Stimulated activated CD8-positive, alpha-beta memory T cell treated with anti-CD3 and anti-CD28 coated beads, Interleukin-12 subunit alpha, Interleukin-12 subunit beta, amount 100 ng/mL, for 4 hours (primary cell): ENCODE results near the gene CCDC69.
"Not testable (repeated sequence)": the region's sequence is repeated elsewhere in the genome, so short reads cannot be mapped to it uniquely, and the experiment has no call there.

Source experiments
- DNase-seq: peaks from one replicate; pipeline ENCODE4 v3.0.0-alpha.2; 2020; ENCODE audit warnings: low read depth

CCDC69 gene

DNA sequence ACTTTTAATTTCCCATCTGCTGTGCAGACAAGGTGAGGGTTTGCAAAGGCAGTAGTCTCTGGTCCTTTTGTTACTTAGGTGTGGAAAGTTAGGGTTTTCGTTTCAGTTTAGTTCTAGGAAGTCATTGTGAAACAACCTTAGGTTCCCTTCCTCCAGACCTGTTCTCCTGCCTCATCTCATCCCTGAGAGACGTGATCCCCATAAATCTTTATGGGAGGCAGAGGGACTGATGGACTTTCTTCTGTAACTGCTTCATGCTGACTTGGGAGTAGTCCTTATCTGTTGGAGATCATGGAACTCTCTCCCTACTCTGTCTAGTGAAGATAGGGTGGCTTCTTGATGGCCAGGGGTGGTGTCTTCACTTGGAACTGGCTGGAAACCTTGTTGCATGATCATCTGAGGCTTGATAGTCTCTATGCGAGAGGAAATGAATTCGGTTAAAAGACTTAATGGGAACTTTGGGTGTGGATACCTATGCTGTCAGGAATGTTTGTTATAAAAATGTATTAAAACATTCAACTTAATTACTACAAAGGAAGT is 21.9 kb upstream of the CCDC69 start:
- DNase-seq, result no peak

DNA sequence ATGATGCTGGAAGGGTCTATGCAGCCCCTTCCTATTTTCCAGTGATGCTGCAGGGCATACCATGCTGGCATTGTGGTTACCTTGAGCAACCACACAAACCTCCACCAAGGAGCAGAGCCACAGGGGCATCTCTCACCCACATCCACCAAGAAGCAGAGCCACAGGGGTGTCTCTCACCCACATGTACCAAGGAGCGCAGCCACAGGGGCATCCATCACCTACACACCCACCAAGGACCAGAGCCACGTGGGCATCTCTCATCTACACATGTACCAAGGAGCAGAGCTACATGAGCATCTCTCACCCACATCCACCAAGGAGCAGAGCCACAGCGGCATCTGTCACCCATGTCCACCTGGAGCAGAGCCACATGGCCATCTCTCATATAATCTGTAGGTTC is 20.3 kb upstream of the CCDC69 start:
- DNase-seq, result no peak

DNA sequence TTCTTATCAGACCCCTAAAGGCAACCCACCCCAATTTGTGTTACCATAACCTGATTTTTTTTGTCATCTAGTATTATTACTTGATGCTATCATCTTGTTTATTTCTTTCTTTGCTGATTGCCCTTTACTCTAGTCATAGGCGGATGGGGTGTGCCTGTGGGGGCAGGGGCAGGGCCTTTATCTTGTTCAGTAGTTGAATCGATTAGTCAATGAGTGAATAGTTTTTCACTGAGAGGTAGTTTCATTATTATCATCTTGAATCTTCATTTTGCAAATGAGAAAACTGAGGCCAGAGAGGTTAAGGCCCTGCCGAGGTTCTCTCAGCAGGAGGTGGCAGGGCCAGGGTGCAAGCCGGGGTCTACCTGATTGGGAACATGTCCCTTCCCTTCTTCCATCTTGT is 19.7 kb upstream of the CCDC69 start:
- no peak for DNase-seq

DNA sequence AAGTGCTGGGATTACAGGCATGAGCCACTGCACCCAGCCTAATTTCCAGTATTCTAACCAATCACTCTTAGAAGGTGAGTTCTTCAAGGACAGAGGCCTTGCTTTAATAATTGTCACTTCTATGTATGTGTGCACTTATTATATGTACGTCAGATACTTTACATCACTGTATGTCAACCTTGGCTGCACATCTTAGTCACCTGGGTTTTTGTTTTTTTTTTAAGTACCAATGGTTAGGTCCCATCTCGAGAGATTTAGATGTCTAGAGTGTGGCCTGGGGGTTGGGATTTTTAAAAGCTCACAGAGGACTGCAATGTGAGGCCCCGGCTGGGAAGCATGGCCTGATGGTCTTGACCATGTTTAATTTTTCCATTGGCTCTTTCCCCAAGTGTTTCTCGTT is 19.2 kb upstream of the CCDC69 start:
- no peak for DNase-seq

DNA sequence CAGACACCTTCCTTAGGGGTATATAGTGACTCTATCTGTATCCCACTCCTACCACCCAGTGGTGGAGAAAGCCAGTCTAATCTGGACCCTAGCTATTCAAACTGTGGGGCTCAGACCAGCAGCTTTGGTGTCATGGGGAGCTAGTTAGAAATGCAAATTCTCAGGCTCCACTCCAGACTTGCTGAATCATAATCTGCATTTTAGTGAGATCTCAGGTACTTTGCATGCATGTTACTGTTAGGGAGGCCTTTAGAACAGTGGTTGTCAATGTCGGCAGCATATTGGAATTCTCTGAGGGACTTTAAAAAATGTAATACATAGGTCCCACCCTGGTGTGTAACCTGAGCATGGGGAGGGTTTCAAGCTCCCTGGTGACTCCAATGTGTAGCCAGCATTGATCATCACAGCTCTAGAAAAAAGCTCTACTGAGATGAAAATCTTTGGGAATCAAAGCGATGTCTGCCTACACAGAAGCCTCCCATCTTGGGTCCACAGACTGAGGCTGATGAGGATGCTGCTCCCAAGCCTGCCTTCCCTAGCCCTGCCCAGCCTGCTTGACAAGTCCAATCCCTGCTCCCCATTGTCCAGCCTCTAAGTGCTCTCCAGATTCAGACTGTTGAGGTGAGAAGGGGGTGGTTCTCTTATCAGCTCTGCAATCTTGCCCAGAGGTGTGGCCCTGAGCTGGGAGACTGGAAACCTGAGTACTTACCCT is 17.2 kb upstream of the CCDC69 start:
- DNase-seq, result no peak

DNA sequence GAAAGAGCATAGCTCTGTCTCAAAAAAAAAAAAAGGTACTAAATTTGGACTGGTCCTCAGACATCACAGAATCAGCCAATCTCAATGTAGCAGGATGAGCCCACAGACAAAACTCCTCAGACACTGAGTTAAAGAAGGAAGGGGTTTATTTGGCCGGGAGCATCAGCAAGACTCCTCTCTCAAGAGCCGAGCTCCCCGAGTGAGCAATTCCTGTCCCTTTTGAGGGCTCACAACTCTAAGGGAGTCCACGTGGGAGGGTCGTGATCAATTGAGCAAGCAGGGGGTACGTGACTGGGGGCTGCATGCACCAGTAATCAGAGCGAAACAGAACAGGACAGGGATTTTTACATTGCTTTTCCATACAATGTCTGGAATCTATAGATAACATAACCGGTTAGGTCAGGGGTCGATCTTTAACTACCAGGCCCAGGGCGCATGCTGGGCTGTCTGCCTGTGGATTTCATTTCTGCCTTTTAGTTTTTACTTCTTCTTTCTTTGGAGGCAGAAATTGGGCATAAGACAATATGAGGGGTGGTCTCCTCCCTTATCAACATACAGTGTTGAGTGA is 16.5 kb upstream of the CCDC69 start:
- not testable (repeated sequence) for DNase-seq

DNA sequence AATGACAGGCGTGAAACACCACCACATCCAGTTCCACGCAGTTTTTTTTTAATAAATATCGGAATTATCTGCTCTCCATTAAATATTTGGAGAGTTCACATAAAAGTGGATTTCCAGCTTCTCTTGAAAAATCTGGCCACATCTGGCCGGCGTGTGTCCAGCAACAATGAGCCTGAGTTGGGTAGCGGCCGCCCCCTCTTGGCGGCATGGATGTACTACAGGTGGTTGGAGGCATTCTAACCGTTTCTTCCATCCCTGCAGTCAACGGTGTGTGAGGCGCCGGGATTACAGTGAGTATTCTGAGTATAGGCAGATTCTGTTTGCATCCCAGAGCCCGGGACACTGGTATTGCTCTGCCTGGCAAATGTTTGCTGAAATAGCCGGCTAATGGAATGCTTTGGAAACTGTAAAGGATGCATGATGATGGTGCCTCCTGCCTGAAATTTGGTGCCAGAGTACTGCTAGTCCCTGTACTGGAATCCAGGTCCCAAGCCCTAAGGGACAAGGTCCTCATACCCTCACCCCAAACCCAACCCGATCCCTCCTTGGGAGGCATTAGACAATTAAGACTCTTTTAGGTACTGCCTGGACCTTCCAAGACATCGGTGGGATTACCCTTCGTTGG is 15.5 kb upstream of the CCDC69 start:
- peak; percentile 29 for DNase-seq

DNA sequence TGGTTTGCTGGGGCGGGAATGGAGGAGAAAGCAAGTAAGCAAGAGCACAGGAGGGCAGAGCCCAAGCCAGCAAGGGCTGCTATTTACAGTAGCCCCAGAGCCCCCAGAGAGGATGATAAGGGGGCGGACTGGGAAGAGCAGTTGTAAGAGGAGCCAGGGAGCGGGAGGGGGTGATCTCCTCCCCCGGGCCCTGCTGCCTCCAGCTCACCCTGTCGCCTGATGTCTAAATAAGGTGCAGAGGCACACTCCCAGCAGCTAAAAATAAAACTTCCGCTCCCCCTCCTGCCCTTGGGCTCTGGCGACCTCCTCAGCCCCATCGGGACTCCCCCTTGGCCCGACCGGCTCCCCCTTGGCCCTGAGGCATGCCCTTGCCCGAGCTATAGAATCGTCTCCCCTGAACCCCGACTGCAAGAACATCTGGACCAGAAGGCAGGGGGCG is 14.4 kb upstream of the CCDC69 start:
- no peak for DNase-seq

DNA sequence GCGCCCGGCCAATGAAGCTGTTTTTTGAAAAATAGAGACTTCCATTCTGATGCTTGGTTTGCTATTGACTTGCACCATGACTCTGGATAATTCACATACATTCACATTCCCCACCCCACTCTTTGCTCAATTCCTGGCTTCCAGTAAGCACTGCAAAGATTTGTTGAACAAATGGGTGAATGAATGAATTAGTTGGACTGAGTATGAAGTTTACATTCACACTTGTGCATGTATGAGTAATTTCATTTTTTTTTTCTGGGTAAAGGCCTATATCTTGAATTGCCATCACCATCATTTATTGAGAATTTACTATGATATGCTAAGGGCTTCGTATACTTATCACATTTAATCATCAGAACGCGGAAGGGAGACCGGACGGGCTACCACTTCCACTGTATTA is 13.8 kb upstream of the CCDC69 start:
- DNase-seq, result no peak

DNA sequence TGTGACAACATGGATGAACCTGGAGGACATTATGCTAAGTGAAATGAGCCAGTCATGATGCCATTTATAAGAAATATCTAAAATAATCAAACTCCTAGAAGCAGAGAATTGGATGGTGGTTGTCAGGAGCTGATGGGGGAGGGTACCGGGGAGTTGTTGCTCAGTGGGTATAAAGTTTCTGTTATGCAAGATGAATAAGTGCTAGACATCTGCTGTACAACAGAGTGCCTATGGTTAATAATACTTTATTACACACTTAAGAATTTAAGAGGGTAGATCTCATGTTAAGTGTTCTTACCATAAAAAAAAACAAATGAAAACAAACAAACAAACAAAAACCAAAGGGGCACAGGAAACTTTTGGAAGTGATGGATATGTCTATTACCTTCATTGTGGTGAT is 13.0 kb upstream of the CCDC69 start:
- DNase-seq, result no peak

DNA sequence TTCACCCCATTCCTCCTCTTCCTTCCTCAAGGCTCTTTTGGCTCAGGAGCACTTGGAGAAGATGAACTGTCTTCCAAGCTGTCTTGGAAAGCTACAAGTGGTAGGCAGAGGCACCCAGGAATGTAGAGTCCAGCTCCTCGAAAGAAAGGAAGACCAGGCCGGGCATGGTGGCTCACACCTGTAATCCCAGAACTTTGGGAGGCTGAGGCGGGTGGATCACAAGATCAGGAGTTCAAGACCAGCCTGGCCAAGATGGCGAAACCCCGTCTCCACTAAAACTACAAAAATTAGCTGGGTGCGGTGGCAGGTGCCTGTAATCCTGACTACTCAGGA is 11.3 kb upstream of the CCDC69 start:
- not testable (repeated sequence) for DNase-seq

DNA sequence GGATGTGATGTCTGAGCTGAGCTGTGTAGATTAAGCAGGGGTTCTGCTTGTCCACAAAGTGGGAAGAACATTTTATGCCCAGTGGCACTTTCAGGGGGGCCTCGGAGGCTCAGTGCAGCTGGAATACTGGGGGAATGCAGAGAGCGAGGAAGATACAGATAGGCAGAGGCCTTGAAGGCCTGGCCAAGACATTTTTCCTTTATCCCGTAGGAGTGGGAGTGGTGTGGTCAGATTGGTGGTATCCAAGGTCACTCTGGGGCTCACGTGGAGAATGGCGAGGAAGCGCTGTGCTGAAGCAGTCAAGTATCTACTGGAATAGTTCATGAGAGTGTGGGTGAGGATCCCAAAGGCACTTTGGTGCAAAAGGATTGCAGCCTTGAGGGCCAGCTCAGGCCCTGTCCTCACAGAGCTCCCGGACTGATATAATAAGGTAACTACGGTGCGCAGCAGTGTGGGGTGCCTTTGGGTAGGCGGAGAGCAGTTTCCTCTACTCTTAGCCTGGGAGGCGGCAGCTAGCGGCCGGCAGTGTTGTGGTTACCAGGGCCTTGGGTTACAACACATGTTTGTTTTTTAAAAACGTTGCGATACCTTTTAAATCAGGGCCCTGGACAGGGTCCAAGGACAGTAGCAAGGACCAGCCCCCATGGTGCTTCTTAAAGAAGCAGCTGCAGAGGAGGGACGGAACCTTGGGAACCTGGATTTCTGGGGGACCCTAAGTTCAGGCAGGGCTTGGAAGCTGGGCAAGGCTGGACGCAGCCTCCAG is 10.8 kb upstream of the CCDC69 start:
- DNase-seq, result no peak

DNA sequence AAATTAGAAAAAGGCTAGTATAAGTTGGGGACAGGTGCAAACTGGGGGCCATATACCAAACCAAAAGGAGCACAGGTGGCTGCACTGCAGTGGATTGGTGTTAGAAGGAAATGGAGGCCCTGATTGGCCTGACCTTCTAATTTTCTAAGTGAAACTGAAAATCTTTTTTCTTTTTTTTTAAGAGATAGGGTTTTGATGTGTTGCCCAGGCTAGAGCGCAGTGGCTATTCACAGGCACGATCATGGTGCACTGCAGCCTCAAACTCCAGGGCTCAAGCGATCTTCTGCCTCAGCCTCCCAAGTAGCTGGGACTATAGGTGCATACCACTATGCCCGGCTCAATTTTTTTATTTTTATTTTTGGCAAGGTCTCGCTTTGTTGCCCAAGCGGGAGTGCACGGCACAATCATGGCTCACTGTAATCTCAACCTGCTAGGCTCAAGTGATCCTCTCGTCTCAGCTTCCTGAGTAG is 9.8 kb upstream of the CCDC69 start:
- DNase-seq, result no peak

DNA sequence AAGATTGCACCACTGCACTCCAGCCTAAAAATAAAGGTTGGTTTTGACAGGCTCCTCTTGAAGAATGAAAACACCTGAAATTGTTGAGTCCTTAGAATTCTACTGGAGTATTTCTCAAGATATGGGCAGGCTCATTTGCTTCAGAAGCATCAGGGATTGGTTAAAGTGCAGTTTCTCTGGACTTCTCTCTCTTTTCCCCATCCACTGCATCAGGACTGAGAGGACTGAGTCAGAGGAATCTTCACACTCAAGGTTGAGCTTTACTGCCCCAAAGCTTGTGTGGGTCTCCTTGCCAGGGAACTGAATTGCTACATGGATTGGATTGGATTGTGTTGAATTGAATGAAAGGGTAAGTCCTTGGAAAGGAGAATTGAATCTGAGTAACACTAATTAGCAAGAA is 7.5 kb upstream of the CCDC69 start:
- no peak for DNase-seq

DNA sequence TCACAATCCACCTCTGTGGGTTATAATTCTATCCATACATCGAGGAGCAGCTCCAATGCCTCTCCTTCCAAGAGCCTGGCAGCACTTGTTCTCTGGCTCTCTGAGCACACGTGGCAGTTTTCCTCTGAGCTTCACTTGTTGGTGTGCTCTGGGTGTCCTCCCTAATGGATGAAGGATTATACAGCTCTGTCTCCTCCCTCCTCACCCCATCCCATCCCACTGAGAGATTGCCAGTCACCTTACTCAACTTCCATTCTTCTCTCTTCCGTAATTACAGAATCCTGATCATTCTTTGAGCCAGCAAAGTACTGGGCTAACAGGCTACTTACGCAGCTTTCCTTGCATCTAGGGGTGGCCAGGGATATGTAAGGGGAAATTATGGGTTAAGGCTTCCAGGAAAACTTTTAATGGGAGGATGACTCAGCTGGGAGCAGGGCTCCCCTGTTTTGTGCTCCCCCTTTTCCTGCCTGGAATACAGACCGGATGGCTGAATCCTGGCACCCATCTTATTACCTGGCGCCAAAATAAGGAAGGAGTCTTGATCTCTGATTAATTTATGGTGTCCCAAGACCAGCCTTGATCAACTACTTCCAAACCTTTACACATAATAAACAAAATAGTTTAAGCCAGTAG is 6.3 kb upstream of the CCDC69 start:
- no peak for DNase-seq

DNA sequence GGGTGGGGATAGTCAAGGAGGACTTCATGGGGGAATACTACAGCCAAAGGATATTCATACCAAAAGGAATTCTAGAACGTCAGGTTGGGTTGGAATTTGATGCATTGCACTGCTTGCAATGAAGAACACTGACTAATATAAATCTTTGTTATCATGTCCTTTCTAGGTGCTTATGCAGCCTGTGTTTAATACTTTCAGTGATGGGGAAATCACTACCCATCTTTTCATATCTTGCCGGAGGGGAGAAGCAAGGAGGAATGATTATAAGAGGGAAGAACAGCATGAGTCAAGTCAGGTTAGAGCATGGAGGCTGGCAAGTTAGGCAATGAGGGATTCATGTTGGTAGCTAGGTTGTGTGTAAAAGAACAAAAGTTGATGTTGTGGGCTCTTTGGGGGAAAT is 5.1 kb upstream of the CCDC69 start:
- no peak for DNase-seq

DNA sequence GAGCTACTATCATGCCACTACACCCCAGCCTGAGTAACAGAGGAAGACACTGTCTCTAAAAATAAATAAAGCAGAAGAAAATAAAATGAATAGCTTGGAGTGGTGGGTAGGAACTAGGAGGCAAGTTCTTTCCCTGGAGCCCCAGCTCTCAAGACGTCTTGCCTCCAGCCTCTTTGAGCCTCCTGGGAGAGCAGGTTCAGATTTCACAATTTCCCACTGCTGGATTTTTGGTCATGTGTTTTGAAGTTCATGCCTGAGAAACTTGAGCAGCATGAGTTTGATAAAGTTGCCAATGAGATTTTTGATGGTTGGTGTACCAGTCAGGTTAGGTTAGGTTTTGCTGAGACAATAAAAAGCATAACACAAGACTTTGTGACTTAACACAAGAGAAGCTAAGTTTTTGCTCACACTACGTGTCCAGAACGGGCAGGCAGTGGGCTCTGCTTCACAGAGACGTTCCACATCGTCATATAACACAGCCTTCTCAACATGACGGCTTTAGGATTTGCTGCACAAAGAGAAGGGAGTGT is 4.1 kb upstream of the CCDC69 start:
- no peak for DNase-seq

DNA sequence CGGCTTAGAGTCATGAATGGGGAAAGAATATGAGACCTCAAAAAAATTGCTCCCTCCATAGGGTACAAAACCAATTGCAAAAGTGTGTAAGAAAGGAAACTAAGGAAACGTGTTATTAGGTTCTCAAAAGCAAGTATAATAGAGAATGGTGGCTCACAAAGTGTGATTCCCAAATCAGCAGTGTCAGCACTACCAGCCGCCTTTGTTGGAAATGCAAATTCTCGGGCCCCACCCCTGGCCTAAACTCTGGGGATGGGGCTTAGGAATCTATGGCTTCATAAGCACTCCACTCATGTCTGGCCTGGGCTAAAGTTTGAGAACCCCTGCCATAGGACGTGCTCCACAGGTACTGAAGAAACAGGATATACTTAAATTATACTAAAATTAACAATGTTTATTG is 1.6 kb upstream of the CCDC69 start:
- DNase-seq, result no peak

DNA sequence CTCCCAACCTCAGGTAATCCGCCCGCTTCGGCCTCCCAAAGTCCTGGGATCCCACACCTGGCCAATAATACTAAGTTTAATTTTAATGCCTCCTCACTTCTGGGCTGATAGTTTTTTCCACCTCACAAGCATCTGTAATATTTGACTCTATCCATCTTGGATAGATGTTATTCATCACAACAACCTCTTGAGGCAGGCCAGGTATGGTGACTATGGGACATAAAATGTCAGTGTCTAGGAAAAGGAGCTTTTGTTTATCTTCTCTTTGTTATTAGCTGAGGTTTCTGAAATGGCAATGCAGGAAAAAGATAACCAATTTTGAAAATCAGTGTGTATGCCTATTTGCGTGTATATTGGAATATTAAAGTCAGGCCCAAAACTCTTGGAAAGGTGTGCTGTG is 1.2 kb upstream of the CCDC69 start:
- DNase-seq, result no peak

DNA sequence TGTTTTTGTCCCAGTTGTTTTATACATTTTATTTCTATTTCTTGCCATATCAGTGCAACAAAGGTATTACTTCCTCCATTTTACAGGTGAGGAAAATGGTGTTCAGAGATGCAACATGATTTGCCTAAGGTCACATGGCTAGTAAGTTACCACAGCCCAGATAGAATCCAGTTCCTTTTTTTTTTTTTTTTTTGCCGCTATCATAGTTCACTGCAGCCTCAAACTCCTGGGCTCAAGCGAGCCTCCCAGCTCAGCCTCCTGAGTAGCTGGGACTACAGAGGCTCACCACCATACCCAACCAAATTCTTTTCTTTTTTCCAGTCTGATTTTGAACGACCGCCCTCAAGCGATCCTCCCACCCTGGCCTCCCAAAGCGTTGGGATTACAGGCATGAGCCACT is 480 bp upstream of the CCDC69 start:
- DNase-seq, result no peak

DNA sequence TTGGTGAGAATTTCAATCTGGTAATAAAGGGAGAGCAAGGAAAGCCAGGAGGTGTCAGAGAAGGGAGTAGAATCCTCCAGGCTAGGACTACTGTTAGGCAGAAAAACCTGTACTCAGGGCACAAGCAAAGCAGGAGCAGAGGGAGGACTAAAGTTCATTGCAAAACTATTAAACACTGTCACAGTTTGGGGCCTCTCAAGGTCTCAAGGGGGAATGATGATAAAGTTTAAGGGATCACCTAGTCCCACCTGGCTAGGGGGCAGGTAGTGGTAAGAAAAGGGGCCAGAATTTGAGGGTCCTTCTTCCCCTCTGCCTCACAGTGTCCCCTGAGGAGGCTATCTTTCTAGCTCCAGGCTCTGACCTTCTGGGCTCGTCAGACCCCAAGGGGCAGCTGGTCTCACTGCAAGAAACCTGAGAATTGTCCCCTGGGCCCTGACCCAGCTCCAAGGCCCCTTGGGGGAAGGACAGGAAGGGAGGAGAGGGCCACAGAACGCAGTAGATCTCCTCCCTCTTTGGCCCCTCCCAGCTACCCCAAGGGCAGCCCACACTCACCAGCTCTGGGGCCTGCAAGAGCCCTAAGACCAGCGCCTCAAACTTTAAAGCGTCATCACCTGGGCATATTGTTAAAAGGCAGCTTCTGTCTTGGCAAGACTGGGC is 974 bp downstream of the CCDC69 start:
- no peak for DNase-seq
